Gastroesophageal sphincter (tissue), 3 donors: ENCODE data around the gene PATL2.

Experiments
- POLR2AphosphoS5 ChIP-seq: sonication (generic); formaldehyde crosslinking; IDR thresholded peaks from one replicate; pipeline ENCODE4 v1.6.1; 2017; ENCODE audit warnings: antibody characterized with exemption
- TF ChIP-seq, protein P1 (sequence below), 4 experiments: fragments of 200-600 bp in 2 of 4; fragments of 450-650 bp in 2 of 4; sonication (generic) in 1 of 4; IDR thresholded peaks; one replicate each; pipeline ENCODE4 v1.5.1; 2017 to 2019; ENCODE audit warnings: antibody characterized with exemption in 4 of 4, mild to moderate bottlenecking in 2 of 4, moderate library complexity in 2 of 4

DNA sequence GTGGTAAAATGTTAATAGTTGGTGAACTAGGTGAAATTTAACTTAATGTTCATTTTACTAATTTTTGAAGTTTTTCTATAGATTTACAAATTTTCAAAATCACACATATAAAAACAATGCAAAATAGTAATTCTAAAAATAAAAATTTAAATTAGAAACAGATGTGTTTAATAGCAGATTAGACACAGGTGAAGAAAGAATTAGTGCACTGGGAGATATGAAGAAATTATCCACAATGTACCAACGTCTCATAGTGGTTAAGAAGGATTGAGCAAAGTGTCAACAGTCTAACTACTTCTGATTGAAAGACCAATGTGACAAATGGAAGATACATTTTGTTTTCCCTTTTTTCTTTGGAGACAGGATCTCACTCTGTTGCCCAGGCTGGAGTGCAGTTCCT is 74.1 kb downstream of the PATL2 start:
- no peak for TF ChIP-seq POLR2AphosphoS5
- TF ChIP-seq, protein P1, sequence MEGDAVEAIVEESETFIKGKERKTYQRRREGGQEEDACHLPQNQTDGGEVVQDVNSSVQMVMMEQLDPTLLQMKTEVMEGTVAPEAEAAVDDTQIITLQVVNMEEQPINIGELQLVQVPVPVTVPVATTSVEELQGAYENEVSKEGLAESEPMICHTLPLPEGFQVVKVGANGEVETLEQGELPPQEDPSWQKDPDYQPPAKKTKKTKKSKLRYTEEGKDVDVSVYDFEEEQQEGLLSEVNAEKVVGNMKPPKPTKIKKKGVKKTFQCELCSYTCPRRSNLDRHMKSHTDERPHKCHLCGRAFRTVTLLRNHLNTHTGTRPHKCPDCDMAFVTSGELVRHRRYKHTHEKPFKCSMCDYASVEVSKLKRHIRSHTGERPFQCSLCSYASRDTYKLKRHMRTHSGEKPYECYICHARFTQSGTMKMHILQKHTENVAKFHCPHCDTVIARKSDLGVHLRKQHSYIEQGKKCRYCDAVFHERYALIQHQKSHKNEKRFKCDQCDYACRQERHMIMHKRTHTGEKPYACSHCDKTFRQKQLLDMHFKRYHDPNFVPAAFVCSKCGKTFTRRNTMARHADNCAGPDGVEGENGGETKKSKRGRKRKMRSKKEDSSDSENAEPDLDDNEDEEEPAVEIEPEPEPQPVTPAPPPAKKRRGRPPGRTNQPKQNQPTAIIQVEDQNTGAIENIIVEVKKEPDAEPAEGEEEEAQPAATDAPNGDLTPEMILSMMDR (IDR thresholded peaks at IDR 0.05) = no peak
